Body of pancreas (tissue), 4 donors: ENCODE data around the gene SMIM44. TPM values are rescaled to one million over a fixed set of nuclear protein-coding genes. Genes with fewer than 3 reads are reported as not detected.
A peak's percentile ranks its signal among the peaks of the same experiment; 100 is the strongest.

Experiments used
- ATAC-seq: fragments of 150-250 bp; one replicate; pipeline ENCODE4 v1.9.1; 2016
- DNase-seq, 4 donors: peaks; one replicate each; pipeline ENCODE4 v3.0.0-alpha.2; 2019
- H3K27ac ChIP-seq, 4 donors: fragments of 200-600 bp; sonication (generic); 1 replicate in 3 of 4; 2 replicates in 1 of 4; pipeline versions ENCODE4 v1.5.1 to v1.6.1; 2016 to 2019; ENCODE audit warnings: mild to moderate bottlenecking in 1 of 4, mixed read lengths in 1 of 4, moderate library complexity in 1 of 4
- H3K27me3 ChIP-seq, 2 donors: fragments of 200-600 bp; sonication (generic); one replicate each; pipeline ENCODE4 v1.6.0; 2016; ENCODE audit warnings: mild to moderate bottlenecking in 1 of 2
- H3K36me3 ChIP-seq, 2 donors: fragments of 200-600 bp; sonication (generic); replicated peaks in 1 of 2; 2 replicates each; pipeline ENCODE4 v1.5.1; 2016; ENCODE audit warnings: low read depth in 2 of 2; ENCODE audit not compliant: insufficient read depth in 1 of 2
- H3K4me1 ChIP-seq: fragments of 200-600 bp; sonication (generic); one replicate; pipeline ENCODE4 v1.6.0; 2016
- H3K4me3 ChIP-seq, 2 donors: fragments of 200-600 bp; sonication (generic); 1 replicate in 1 of 2; 2 replicates in 1 of 2; pipeline ENCODE4 v1.5.1; 2016 to 2019
- H3K9me3 ChIP-seq, 3 donors: fragments of 200-600 bp; sonication (generic); 1 replicate in 2 of 3; 2 replicates in 1 of 3; pipeline ENCODE4 v1.5.1; 2016
- CTCF ChIP-seq, 7 experiments: fragments of 450-650 bp in 4 of 7; fragments of 200-600 bp in 3 of 7; sonication (generic) in 3 of 7; IDR thresholded peaks; one replicate each; pipeline ENCODE4 v1.5.1; 2016 to 2019; ENCODE audit warnings: antibody characterized with exemption in 7 of 7
- POLR2A ChIP-seq, 3 donors: fragments of 450-650 bp; IDR thresholded peaks; one replicate each; pipeline ENCODE4 v1.6.1; 2016; ENCODE audit warnings: antibody characterized with exemption in 3 of 3, mild to moderate bottlenecking in 2 of 3
- WGBS, 2 donors: methylation state at CpG; one replicate each; pipeline ENCODE4 v1.1.5; 2017; 5-methylcytosine and 5-hydroxymethylcytosine counted together
- intact Hi-C: fragments of 100-400 bp; cut with DNase I; formaldehyde crosslinking; loops from one replicate; pipeline ENCODE4 v1.15.1; 2023
- total RNA-seq, 2 donors: library from RNA; depleted of rRNA; stranded (reverse); fragments of >200 nt; gene quantifications; one replicate each; pipeline ENCODE4 v1.1.0, GENCODE V29; 2016

Gene SMIM44
- total RNA-seq, 2 donors from 2014 or later, result not detected

DNA sequence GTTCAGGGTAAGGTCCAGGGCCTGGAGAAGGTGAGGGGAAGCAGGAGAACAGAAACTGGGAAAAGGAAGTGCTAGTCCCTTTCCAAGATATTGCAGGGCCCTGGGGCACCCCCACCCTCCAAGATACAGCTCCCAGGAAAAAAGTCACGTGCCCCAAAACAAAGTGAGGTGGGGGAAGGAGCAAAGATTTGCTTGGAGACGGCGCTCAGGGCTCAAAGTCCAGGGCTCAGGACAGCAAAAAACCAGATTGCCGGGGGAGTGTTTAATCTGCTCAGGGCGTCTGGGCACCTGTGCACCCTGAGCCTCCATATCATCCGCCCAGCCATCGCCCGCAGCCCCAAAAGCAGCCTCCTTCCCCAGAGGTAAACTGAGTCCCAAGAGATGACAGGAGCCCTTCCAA lies 9.2 kb downstream of the SMIM44 start:
- H3K27me3 ChIP-seq, result no peaks in the 10 kb centered on the region
- H3K36me3 ChIP-seq, result no peaks in the 10 kb centered on the region
- H3K9me3 ChIP-seq, result no peaks in the 10 kb centered on the region
- DNase-seq (peak in 2 of 4 donors; percentile 44 to 54), ATAC-seq (peak; percentile 14)
- intact Hi-C loops, result loop anchor here (5.0 kb wide), 1 partner anchor 152 kb away; no protein-coding TSS in a partner anchor
- H3K4me3 ChIP-seq, result no peak overlapping the region
- H3K4me1 ChIP-seq, result peaks cover 24% of the 10 kb centered on the region
- TF ChIP-seq POLR2A (IDR thresholded peaks at IDR 0.05) (no peak), CTCF (IDR thresholded peaks at IDR 0.05) (no peak)
- H3K27ac ChIP-seq, result peak overlapping the region in 1 of 4 donors; percentile 21
- WGBS, 2 donors, result 4 to 26% methylated on average over 3 to 8 of the region's 8 CpGs

GRCh38 chr19:3471954-3472655 lies 11.1 kb downstream of the SMIM44 start:
- DNase-seq, result peak in 2 of 4 donors; percentile 35 to 53
- Histone ChIP-seq H3K4me3 (no peak overlapping the region), H3K4me1 (peaks cover 24% of the 10 kb centered on the region), H3K36me3 (no peaks in the 10 kb centered on the region), H3K9me3 (no peaks in the 10 kb centered on the region), H3K27ac (no peak overlapping the region), H3K27me3 (no peaks in the 10 kb centered on the region)
- intact Hi-C loops, result loop anchor here (5.0 kb wide), 1 partner anchor 150 kb away; no protein-coding TSS in a partner anchor
- WGBS, 2 donors, result 30 to 50% methylated on average over 3 to 21 of the region's 24 CpGs
- TF ChIP-seq POLR2A (IDR thresholded peaks at IDR 0.05) (no peak), CTCF (IDR thresholded peaks at IDR 0.05) (peak; percentile 52 to 84 (median 73))
- ATAC-seq, result peak; percentile 37

DNA sequence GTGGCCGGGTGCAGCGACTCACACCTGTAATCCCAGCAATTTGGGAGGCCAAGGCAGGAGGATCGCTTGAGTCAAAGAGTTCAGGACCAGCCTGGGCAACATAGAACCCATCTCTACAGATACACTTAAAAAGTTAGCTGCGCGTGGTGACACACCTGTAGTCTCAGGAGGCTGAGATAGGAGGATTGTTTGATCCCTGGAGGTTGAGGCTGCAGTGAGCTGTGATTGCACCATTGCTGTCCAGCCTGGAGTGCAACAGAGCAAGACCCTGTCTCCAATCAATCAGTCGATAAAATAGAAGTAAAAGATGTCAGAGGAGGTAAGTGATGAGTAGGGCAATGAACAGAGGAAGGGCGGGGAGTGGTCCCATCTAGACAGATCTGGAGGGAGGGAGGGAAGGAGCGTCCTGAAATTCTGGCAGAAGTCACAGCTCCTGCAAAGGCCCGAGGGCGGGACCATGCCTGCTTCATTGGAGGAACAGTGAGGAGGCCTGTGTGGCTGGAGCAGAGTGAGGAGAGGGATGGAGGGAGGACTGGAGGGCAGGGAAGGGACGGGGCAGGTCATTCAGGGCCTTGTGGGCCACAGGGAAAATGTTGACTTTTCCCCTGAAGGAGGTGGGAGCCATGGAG lies 12.6 kb downstream of the SMIM44 start:
- intact Hi-C loops, result loop anchor here (5.0 kb wide), 1 partner anchor 148 kb away; no protein-coding TSS in a partner anchor
- no peaks in the 10 kb centered on the region for H3K9me3 ChIP-seq
- TF ChIP-seq CTCF (IDR thresholded peaks at IDR 0.05), result no peak
- no peak for TF ChIP-seq POLR2A (IDR thresholded peaks at IDR 0.05)
- H3K4me1 ChIP-seq, result peaks cover 24% of the 10 kb centered on the region
- no peaks in the 10 kb centered on the region for H3K36me3 ChIP-seq
- peak; percentile 4 for ATAC-seq
- no peak overlapping the region for H3K27ac ChIP-seq
- DNase-seq, result no peak
- H3K4me3 ChIP-seq, result no peak overlapping the region
- H3K27me3 ChIP-seq, result no peaks in the 10 kb centered on the region
- WGBS, 2 donors, result 51 to 60% methylated on average over 10 to 11 of the region's 11 CpGs

DNA sequence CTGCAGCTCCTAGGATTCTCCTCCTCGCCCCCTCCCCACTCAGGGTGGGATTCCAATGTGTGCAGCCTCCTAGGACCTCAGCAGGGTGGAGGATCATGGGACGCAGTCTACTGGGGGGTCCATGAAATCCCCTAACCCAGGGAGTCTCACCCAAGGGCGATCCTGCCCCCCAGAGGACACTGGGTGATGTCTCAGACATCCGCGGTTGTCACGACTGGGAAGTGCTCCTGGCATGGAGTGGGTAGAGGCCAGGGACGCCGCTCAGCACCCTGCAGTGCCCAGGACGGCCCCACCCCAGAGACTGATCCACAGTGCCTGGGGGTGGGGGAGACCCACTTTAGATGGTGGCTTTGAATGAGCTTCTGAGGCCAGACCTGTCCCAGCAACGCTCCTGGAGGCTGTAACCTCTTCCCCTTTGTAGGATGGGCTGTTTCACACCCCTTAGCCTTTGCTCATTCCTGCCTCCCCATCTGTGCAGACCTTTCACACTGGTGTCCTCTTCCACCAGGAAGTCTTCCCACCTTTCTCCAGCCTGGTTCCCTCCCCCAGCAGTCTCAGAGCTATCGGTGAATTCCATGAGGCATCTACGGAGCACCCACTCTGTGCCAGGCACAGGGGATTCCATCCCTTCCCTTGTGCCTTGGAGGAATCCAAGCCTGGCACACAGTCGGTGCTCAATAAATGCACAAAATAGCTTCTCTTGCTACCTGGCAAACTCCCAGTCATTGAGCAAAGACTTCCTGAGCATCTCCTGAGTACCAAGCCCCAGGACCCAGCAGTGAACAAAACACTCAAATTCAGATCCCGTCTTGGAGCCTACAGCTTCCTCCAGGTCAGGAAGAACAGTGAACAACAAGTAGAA lies 13.4 kb downstream of the SMIM44 start:
- H3K27ac ChIP-seq, result no peak overlapping the region
- TF ChIP-seq POLR2A (IDR thresholded peaks at IDR 0.05) (peak in 1 of 3 donors; percentile 9), CTCF (IDR thresholded peaks at IDR 0.05) (no peak)
- no peaks in the 10 kb centered on the region for H3K36me3 ChIP-seq
- DNase-seq (no peak), ATAC-seq (no peak)
- H3K9me3 ChIP-seq, result no peaks in the 10 kb centered on the region
- intact Hi-C loops, result loop anchor here (5.0 kb wide), 2 partner anchors 38 to 148 kb away; no protein-coding TSS in a partner anchor
- peaks cover 24% of the 10 kb centered on the region for H3K4me1 ChIP-seq
- 41 to 53% methylated on average over 6 to 14 of the region's 14 CpGs for WGBS, 2 donors
- H3K4me3 ChIP-seq, result no peak overlapping the region
- H3K27me3 ChIP-seq, result no peaks in the 10 kb centered on the region
